Activated CD8-positive, alpha-beta T cell treated with anti-CD3 and anti-CD28 coated beads for 36 hours (primary cell): ENCODE data around the gene TMEM98. TPM values are rescaled to one million over a fixed set of nuclear protein-coding genes. Genes with fewer than 3 reads are reported as not detected.
"Not testable (repeated sequence)": the region's sequence is repeated elsewhere in the genome, so short reads cannot be mapped to it uniquely, and the experiment has no call there.

Experiments
- ATAC-seq: fragments of 200-7000 bp; cut with Tn5 transposase; one replicate; pipeline ENCODE4 v1.10.0; 2021; ENCODE audit warnings: mild to moderate bottlenecking, moderate library complexity
- CTCF ChIA-PET: fragments of 350-600 bp; sonication (Branson Sonifier 250); formaldehyde crosslinking; loops from one replicate; lab custom pipeline; 2021; ENCODE audit warnings: antibody characterized with exemption; lab: Charles Lee
- POLR2A ChIA-PET: fragments of 350-600 bp; sonication (Branson Sonifier 250); formaldehyde crosslinking; loops from one replicate; lab custom pipeline; 2021; ENCODE audit warnings: antibody characterized with exemption; lab: Charles Lee
- DNase-seq: peaks from one replicate; pipeline ENCODE4 v3.0.0-alpha.2; 2020
- H3K27ac Mint-ChIP-seq: one replicate; pipeline ENCODE4 v1.8.0; 2021; ENCODE audit warnings: mild to moderate bottlenecking, mixed read lengths
- H3K27me3 Mint-ChIP-seq: one replicate; pipeline ENCODE4 v1.8.0; 2021; ENCODE audit warnings: mixed read lengths
- H3K36me3 Mint-ChIP-seq: one replicate; pipeline ENCODE4 v1.8.0; 2021; ENCODE audit warnings: low read depth, mixed read lengths
- H3K4me1 Mint-ChIP-seq: one replicate; pipeline ENCODE4 v1.8.0; 2021; ENCODE audit warnings: low read depth, mixed read lengths
- H3K4me3 Mint-ChIP-seq: one replicate; pipeline ENCODE4 v1.8.0; 2021; ENCODE audit warnings: mild to moderate bottlenecking, moderate library complexity, mixed read lengths
- H3K9me3 Mint-ChIP-seq: one replicate; pipeline ENCODE4 v1.8.0; 2021; ENCODE audit warnings: mixed read lengths
- intact Hi-C: fragments of 100-400 bp; cut with micrococcal nuclease; formaldehyde crosslinking; loops from one replicate; pipeline ENCODE4 v1.10.0; 2022
- total RNA-seq, 2 experiments: library from RNA; stranded (reverse); gene quantifications; one replicate each; pipeline ENCODE4 v1.2.3, GENCODE V29; 2021
- TF ChIP-seq, protein P1 (sequence below): fragments of 200-600 bp; IDR thresholded peaks from one replicate; pipeline ENCODE4 v1.8.0; 2022; ENCODE audit warnings: antibody characterized with exemption, mild to moderate bottlenecking

The TMEM98 gene
- total RNA-seq, 2 experiments from 2014 or later: not detected

- H3K27ac Mint-ChIP-seq: no peak overlapping the region
- ATAC-seq: no peak
- intact Hi-C loops: no loop called here
Measured at GRCh38 chr17:32958418-32958817, 30.5 kb downstream of the TMEM98 start.

GRCh38 chr17:32960815-32961214, 32.9 kb downstream of the TMEM98 start:
- ChIA-PET CTCF (interaction anchor here (1.1 to 2.3 kb wide), 2 partner anchors 19 to 83 kb away, joined by 3 to 7 read pairs; no protein-coding TSS in a partner anchor), POLR2A (no interaction called here)
- Mint-ChIP-seq H3K27me3 (peaks cover 16% of the 10 kb centered on the region), H3K27ac (no peak overlapping the region), H3K4me1 (no peaks in the 10 kb centered on the region), H3K4me3 (no peak overlapping the region), H3K36me3 (no peaks in the 10 kb centered on the region), H3K9me3 (no peaks in the 10 kb centered on the region)
- TF ChIP-seq, protein P1, sequence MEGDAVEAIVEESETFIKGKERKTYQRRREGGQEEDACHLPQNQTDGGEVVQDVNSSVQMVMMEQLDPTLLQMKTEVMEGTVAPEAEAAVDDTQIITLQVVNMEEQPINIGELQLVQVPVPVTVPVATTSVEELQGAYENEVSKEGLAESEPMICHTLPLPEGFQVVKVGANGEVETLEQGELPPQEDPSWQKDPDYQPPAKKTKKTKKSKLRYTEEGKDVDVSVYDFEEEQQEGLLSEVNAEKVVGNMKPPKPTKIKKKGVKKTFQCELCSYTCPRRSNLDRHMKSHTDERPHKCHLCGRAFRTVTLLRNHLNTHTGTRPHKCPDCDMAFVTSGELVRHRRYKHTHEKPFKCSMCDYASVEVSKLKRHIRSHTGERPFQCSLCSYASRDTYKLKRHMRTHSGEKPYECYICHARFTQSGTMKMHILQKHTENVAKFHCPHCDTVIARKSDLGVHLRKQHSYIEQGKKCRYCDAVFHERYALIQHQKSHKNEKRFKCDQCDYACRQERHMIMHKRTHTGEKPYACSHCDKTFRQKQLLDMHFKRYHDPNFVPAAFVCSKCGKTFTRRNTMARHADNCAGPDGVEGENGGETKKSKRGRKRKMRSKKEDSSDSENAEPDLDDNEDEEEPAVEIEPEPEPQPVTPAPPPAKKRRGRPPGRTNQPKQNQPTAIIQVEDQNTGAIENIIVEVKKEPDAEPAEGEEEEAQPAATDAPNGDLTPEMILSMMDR: no peak
- no peak for DNase-seq
- intact Hi-C loops: no loop called here
- ATAC-seq: no peak

More at GRCh38 chr17:32958418-32958817, 30.5 kb downstream of the TMEM98 start:
- no peak for DNase-seq
- TF ChIP-seq, protein P1: no peak
- POLR2A ChIA-PET: no interaction called here
- Mint-ChIP-seq H3K36me3 (no peaks in the 10 kb centered on the region), H3K4me3 (no peak overlapping the region), H3K9me3 (no peaks in the 10 kb centered on the region), H3K4me1 (no peaks in the 10 kb centered on the region), H3K27me3 (peaks cover 9% of the 10 kb centered on the region)
- CTCF ChIA-PET: interaction anchor here (1.4 kb wide), 1 partner anchor 22 kb away, joined by 3 read pairs; no protein-coding TSS in a partner anchor

GRCh38 chr17:32962320-32962711, 34.4 kb downstream of the TMEM98 start:
- ATAC-seq (no peak), DNase-seq (no peak)
- Mint-ChIP-seq H3K4me1 (no peaks in the 10 kb centered on the region), H3K27ac (no peak overlapping the region), H3K4me3 (no peak overlapping the region), H3K9me3 (no peaks in the 10 kb centered on the region), H3K27me3 (peaks cover 21% of the 10 kb centered on the region), H3K36me3 (no peaks in the 10 kb centered on the region)
- ChIA-PET POLR2A (interaction anchor here (0.6 kb wide), 1 partner anchor 36 kb away, joined by 3 read pairs; no protein-coding TSS in a partner anchor), CTCF (interaction anchor here (0.8 kb wide), 1 partner anchor 36 kb away, joined by 4 read pairs; no protein-coding TSS in a partner anchor)
- TF ChIP-seq, protein P1: no peak
- intact Hi-C loops: no loop called here

DNA sequence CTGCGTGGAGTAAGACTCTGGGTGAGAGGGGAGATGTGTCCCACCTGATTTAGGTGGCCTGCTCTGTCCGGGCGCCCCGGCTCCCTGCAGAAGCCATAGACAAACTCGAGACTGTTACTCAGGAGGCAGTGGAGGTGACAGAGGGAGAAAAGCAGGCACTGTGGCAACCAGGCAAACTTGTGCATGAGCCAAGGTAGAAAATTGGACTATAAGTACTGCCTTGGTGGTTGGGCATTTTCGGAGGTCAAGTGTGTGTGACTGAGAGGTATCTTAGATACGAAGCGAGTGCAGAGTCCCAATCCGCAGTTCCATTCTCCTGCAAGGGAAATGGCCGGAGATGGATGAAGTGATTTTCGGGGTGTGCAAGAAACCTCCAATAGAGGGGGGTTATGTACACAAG, 36.6 kb downstream of the TMEM98 start:
- H3K27ac Mint-ChIP-seq: no peak overlapping the region
- intact Hi-C loops: no loop called here
- H3K36me3 Mint-ChIP-seq: no peaks in the 10 kb centered on the region
- ATAC-seq (no peak), DNase-seq (no peak)
- ChIA-PET CTCF (no interaction called here), POLR2A (no interaction called here)
- H3K9me3 Mint-ChIP-seq: no peaks in the 10 kb centered on the region
- TF ChIP-seq, protein P1: no peak
- no peaks in the 10 kb centered on the region for H3K4me1 Mint-ChIP-seq
- peaks cover 20% of the 10 kb centered on the region for H3K27me3 Mint-ChIP-seq
- no peak overlapping the region for H3K4me3 Mint-ChIP-seq

DNA sequence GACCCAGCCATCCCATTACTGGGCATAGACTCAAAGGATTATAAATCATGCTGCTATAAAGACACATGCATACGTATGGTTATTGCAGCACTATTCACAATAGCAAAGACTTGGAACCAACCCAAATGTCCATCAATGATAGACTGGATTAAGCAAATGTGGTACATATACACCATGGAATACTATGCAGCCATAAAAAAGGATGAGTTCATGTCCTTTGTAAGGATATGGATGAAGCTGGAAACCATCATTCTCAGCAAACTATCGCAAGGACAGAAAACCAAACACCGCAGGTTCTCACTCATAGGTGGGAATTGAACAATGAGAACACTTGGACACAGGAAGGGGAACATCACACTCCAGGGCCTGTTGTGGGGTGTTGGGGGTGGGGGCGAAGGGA, 41.3 kb downstream of the TMEM98 start:
- H3K4me3 Mint-ChIP-seq, ATAC-seq, H3K27ac Mint-ChIP-seq, H3K9me3 Mint-ChIP-seq, H3K4me1 Mint-ChIP-seq, intact Hi-C loops, POLR2A ChIA-PET, CTCF ChIA-PET, H3K36me3 Mint-ChIP-seq, DNase-seq: not testable (repeated sequence)
- H3K27me3 Mint-ChIP-seq: peaks cover 14% of the 10 kb centered on the region
